Naive thymus-derived CD4-positive, alpha-beta T cell (primary cell): Measurements from ENCODE around the gene CCDC88C. TPM values are rescaled to one million over a fixed set of nuclear protein-coding genes. Genes with fewer than 3 reads are reported as not detected.
A peak's percentile ranks its signal among the peaks of the same experiment; 100 is the strongest.
"Not testable (repeated sequence)": the region's sequence is repeated elsewhere in the genome, so short reads cannot be mapped to it uniquely, and the experiment has no call there.

Experiments
- ATAC-seq: fragments of 150-1000 bp; cut with Tn5 transposase; 2 replicates; pipeline ENCODE4 v1.10.0; 2021; ENCODE audit warnings: mild to moderate bottlenecking, moderate library complexity
- CTCF ChIA-PET: fragments of 350-600 bp; sonication (Branson Sonifier 250); formaldehyde crosslinking; loops from one replicate; lab custom pipeline; 2021; ENCODE audit warnings: antibody characterized with exemption; lab: Charles Lee
- POLR2A ChIA-PET: fragments of 350-600 bp; sonication (Branson Sonifier 250); formaldehyde crosslinking; loops from one replicate; lab custom pipeline; 2021; ENCODE audit warnings: antibody characterized with exemption, inconsistent platforms; lab: Charles Lee
- DNase-seq, 9 donors: peaks; one replicate each; pipeline versions ENCODE4 v3.0.0 to v3.0.0-alpha.2; 2020 to 2022; ENCODE audit warnings: mixed read lengths in 1 of 9
- H3K27ac ChIP-seq: one replicate; pipeline ENCODE4 v1.7.0; 2013; ENCODE audit warnings: mild to moderate bottlenecking, low read depth, low read length, moderate library complexity
- H3K27me3 ChIP-seq, 2 donors: one replicate each; pipeline ENCODE4 v1.7.0; 2013; ENCODE audit warnings: low read length in 2 of 2, mild to moderate bottlenecking in 2 of 2, moderate library complexity in 2 of 2; ENCODE audit not compliant: control insufficient read depth in 2 of 2, insufficient read depth in 2 of 2
- H3K36me3 ChIP-seq, 3 experiments: 1 replicate in 2 of 3; 2 replicates in 1 of 3; pipeline ENCODE4 v1.7.0; 2013; ENCODE audit warnings: low read length in 3 of 3, mild to moderate bottlenecking in 3 of 3, moderate library complexity in 1 of 3; ENCODE audit not compliant: insufficient read depth in 3 of 3, control insufficient read depth in 2 of 3
- H3K4me1 ChIP-seq, 2 donors: one replicate each; pipeline ENCODE4 v1.7.0; 2013; ENCODE audit warnings: low read length in 2 of 2, mild to moderate bottlenecking in 2 of 2, moderate library complexity in 1 of 2; ENCODE audit not compliant: control insufficient read depth in 2 of 2, insufficient read depth in 2 of 2
- H3K4me3 ChIP-seq: 2 replicates; pipeline ENCODE4 v1.7.0; 2013; ENCODE audit warnings: mild to moderate bottlenecking, low read length
- H3K9me3 ChIP-seq, 3 experiments: 1 replicate in 2 of 3; 2 replicates in 1 of 3; pipeline ENCODE4 v1.7.0; 2013; ENCODE audit warnings: low read length in 3 of 3; ENCODE audit not compliant: control insufficient read depth in 2 of 3
- H3K27ac Mint-ChIP-seq, 9 donors: one replicate each; pipeline ENCODE4 v1.8.0; 2020 to 2022; ENCODE audit warnings: mixed read lengths in 9 of 9, mild to moderate bottlenecking in 8 of 9, moderate library complexity in 5 of 9, inconsistent platforms in 2 of 9
- H3K27me3 Mint-ChIP-seq, 5 donors: one replicate each; pipeline ENCODE4 v1.8.0; 2021 to 2022; ENCODE audit warnings: mixed read lengths in 5 of 5, mild to moderate bottlenecking in 1 of 5
- H3K36me3 Mint-ChIP-seq, 5 donors: one replicate each; pipeline ENCODE4 v1.8.0; 2020 to 2022; ENCODE audit warnings: mixed read lengths in 5 of 5, mild to moderate bottlenecking in 3 of 5, inconsistent platforms in 1 of 5
- H3K4me1 Mint-ChIP-seq, 7 donors: one replicate each; pipeline ENCODE4 v1.8.0; 2020 to 2022; ENCODE audit warnings: mixed read lengths in 7 of 7, mild to moderate bottlenecking in 3 of 7, inconsistent platforms in 1 of 7
- H3K4me3 Mint-ChIP-seq, 10 donors: one replicate each; pipeline ENCODE4 v1.8.0; 2020 to 2022; ENCODE audit warnings: mild to moderate bottlenecking in 10 of 10, mixed read lengths in 10 of 10, moderate library complexity in 6 of 10, inconsistent platforms in 2 of 10
- H3K9me3 Mint-ChIP-seq, 11 donors: one replicate each; pipeline ENCODE4 v1.8.0; 2020 to 2022; ENCODE audit warnings: mixed read lengths in 11 of 11, mild to moderate bottlenecking in 4 of 11, inconsistent platforms in 1 of 11, moderate library complexity in 1 of 11
- intact Hi-C, 2 donors: fragments of 100-400 bp; cut with micrococcal nuclease; formaldehyde crosslinking; loops; one replicate each; pipeline ENCODE4 v1.15.1; 2023
- polyA plus RNA-seq, 2 donors: library from polyadenylated mRNA; unstranded; fragments of 300-500 nt; fragmentation: Illumina TruSeq; gene quantifications; one replicate each; pipeline ENCODE4 v1.2.3, GENCODE V29; 2021
- total RNA-seq, 6 experiments: library from RNA in 5 of 6; stranded (reverse) in 5 of 6; gene quantifications; 1 replicate in 5 of 6; 2 replicates in 1 of 6; pipeline ENCODE4 v1.2.3 and lab custom pipeline; 2021 to 2026

CCDC88C gene
- total and polyA plus RNA-seq, 7 experiments from 2014 or later = 23.6 to 324 (median 274) TPM

DNA sequence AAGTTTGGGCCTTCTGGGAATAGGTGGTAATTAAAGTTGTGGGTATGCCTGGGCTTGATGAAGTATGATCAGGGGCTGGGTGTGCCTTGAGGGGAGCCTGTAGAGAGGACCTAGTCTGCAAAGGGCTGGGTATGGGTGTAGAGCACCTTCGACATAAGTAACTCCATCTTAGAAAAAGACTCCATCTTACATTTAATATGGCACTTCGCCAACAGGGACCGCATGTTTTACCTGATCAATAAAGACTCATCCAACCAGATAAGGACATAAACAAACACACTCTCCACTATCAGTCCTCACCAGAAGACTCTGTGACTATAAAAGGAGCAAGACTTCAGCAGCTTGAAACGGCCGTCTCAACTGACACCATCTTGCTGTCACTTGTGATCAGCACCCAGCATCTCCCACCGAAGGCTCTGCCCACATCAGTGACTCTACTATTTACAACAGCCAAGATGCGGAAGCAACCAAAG is 149.6 kb downstream of the CCDC88C start:
- Mint-ChIP-seq H3K36me3 (peaks cover 4 to 35% (median 19%) of the 10 kb centered on the region in 5 donors), H3K4me1 (peaks cover 26 to 53% (median 49%) of the 10 kb centered on the region in 7 donors), H3K27me3 (peaks cover 0 to 13% (median 0%) of the 10 kb centered on the region in 5 donors), H3K9me3 (peaks cover 0 to 7% (median 0%) of the 10 kb centered on the region in 11 donors), H3K4me3 (no peak overlapping the region), H3K27ac (peak overlapping the region in 7 of 9 donors; percentile 3 to 72 (median 21))
- ATAC-seq = no peak
- H3K36me3 ChIP-seq = peaks cover 0 to 38% (median 7%) of the 10 kb centered on the region in 3 experiments
- peaks cover 3 to 5% of the 10 kb centered on the region in 2 donors for H3K4me1 ChIP-seq
- ChIA-PET CTCF (interaction anchor here (0.6 kb wide), 1 partner anchor 311 kb away, joined by 4 read pairs; no protein-coding TSS in a partner anchor), POLR2A (interaction anchor here (0.7 to 2.5 kb wide), 3 partner anchors 16 to 75 kb away, joined by 4 to 11 read pairs (median 5); no protein-coding TSS in a partner anchor)
- DNase-seq = no peak
- intact Hi-C loops = no loop called here
- H3K27me3 ChIP-seq = no peaks in the 10 kb centered on the region
- no peak overlapping the region for H3K4me3 ChIP-seq
- H3K9me3 ChIP-seq = no peaks in the 10 kb centered on the region
- H3K27ac ChIP-seq = no peak overlapping the region

DNA sequence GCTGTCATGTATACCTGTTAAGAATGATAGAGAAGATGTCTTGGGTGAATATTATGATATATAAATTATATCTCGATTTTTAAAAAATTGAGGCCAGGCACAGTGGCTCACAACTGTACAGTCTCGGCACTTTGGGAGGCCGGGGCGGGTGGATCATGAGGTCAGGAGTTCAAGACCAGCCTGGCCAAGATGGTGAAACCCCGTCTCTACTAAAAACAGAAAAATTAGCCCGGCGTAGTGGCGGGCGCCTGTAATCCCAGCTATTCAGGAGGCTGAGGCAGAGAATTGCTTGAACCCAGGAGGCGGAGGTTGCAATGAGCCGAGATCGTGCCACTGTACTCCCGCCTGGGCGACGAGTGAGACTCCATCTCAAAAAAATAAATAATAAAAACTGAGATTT is 151.3 kb downstream of the CCDC88C start:
- peaks cover 0 to 22% (median 0%) of the 10 kb centered on the region in 3 experiments for H3K36me3 ChIP-seq
- H3K9me3 Mint-ChIP-seq, H3K9me3 ChIP-seq, H3K27ac ChIP-seq, H3K27me3 ChIP-seq, CTCF ChIA-PET, ATAC-seq, DNase-seq, H3K4me3 ChIP-seq, H3K4me1 ChIP-seq, intact Hi-C loops: not testable (repeated sequence)
- peaks cover 26 to 63% (median 46%) of the 10 kb centered on the region in 7 donors for H3K4me1 Mint-ChIP-seq
- peak overlapping the region in 3 of 9 donors; percentile 33 to 42 (median 35) for H3K27ac Mint-ChIP-seq
- H3K4me3 Mint-ChIP-seq = peak overlapping the region in 2 of 10 donors; percentile 51 to 70
- POLR2A ChIA-PET = interaction anchor here (0.6 to 2.5 kb wide), 3 partner anchors 21 to 92 kb away, joined by 3 to 11 read pairs (median 5); no protein-coding TSS in a partner anchor
- peaks cover 0 to 13% (median 0%) of the 10 kb centered on the region in 5 donors for H3K27me3 Mint-ChIP-seq
- peaks cover 0 to 35% (median 14%) of the 10 kb centered on the region in 5 donors for H3K36me3 Mint-ChIP-seq

DNA sequence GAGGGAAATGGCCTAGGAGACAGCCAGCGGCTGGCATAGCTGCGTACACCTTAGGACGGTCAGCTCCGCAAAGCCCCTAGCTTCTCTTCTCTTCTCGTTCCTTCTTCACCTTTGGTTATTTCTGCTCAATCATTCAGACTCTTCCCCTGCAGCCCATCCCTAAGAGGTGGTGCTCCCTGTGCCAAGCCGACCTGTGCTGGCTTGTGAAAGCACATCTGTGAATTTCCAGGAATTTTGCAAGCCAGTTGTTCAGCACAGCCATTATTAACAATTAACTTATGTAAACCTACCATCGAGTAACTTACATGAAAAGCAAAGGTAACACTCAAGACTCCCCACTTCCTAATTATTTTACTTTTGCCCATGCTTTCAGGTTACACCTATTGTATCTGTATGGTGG is 152.2 kb downstream of the CCDC88C start:
- POLR2A ChIA-PET = interaction anchor here (1.1 to 2.1 kb wide), 3 partner anchors 22 to 88 kb away, joined by 3 to 10 read pairs (median 3); partner anchors contain the start of gene GPR68

DNA sequence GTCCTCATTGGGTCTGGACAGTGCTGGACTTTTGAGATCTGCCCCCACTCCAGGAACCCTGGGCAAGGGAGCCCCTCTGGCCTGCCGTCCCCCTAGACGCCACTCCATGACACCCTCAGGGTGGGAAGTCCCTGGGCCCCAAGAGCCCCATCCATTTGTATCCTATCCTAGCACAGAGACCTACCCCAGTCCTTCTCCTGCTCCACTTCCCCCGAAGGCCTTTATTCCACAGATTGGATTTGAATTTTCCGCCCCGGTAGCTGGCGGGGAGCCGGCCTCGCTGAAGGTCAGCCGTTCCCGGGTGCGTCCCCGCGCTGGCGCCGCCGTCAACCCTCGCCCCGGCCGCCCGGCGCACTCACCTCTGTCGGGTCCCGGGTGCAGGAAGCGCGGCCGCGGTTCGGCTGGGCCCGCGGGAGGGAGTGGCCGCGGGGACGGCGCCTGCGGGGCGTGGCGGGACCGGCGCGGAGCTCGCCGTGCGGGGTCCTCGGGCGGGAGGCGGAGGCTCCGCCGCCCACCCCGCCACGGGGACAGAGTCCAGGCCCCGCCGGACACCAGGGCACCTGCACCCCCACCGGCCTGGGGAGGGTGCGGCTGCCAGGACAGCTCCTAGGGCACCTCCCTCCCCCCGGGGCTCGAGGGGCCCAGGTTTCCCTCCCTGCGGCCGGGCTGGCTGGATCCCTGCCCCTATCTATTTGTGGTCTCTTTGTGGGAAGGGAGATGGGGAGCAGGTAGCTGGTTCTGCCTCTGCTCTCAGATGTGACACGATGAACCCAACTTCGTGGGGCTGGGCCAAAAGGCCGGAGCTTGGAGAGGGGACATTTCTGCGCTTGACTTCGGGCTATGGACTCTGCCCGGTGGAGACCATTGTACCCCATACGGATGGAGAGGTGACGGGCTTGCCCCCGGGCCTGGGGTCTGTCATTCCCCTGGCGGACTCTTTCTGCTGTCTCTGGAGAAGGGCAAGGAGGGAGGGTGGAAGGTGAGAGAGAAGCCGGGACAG is 153.2 kb downstream of the CCDC88C start:
- Histone ChIP-seq H3K4me3 (no peak overlapping the region), H3K27ac (no peak overlapping the region), H3K4me1 (peaks cover 5 to 12% of the 10 kb centered on the region in 2 donors), H3K9me3 (no peaks in the 10 kb centered on the region), H3K27me3 (no peaks in the 10 kb centered on the region), H3K36me3 (peaks cover 0 to 10% (median 0%) of the 10 kb centered on the region in 3 experiments)
- Mint-ChIP-seq H3K4me1 (peaks cover 28 to 73% (median 43%) of the 10 kb centered on the region in 7 donors), H3K27me3 (peaks cover 0 to 13% (median 0%) of the 10 kb centered on the region in 5 donors), H3K9me3 (peaks cover 0 to 8% (median 0%) of the 10 kb centered on the region in 11 donors), H3K27ac (peak overlapping the region in 8 of 9 donors; percentile 56 to 89 (median 72)), H3K4me3 (peak overlapping the region; percentile 61 to 80 (median 74)), H3K36me3 (peaks cover 0 to 40% (median 6%) of the 10 kb centered on the region in 5 donors)
- POLR2A ChIA-PET = interaction anchor here (0.6 to 2.1 kb wide), 9 partner anchors 10 to 738 kb away, joined by 3 to 10 read pairs (median 3); partner anchors contain the start of gene GPR68
- intact Hi-C loops = loop anchor here (2.0 to 5.0 kb wide), 2 partner anchors 22 to 72 kb away; no protein-coding TSS in a partner anchor
- CTCF ChIA-PET = interaction anchor here (0.6 to 1.3 kb wide), 5 partner anchors 14 to 204 kb away, joined by 3 to 4 read pairs (median 3); partner anchors contain the start of genes GPR68 and RPS6KA5
- DNase-seq (peak in 1 of 9 donors; percentile 23), ATAC-seq (peak; percentile 58)

More for the DNA sequence above, 152.2 kb downstream of the CCDC88C start:
- Mint-ChIP-seq H3K4me1 (peaks cover 28 to 68% (median 43%) of the 10 kb centered on the region in 7 donors), H3K27me3 (peaks cover 0 to 13% (median 0%) of the 10 kb centered on the region in 5 donors), H3K36me3 (peaks cover 0 to 39% (median 13%) of the 10 kb centered on the region in 5 donors), H3K4me3 (peak overlapping the region in 9 of 10 donors; percentile 51 to 80 (median 65)), H3K9me3 (peaks cover 0 to 9% (median 0%) of the 10 kb centered on the region in 11 donors), H3K27ac (peak overlapping the region; percentile 20 to 75 (median 35))
- CTCF ChIA-PET = interaction anchor here (0.6 to 1.3 kb wide), 3 partner anchors 21 to 205 kb away, joined by 3 to 4 read pairs (median 3); partner anchors contain the start of genes GPR68 and RPS6KA5
- intact Hi-C loops = loop anchor here in 1 of 2 donors (2.0 kb wide), 1 partner anchor 23 kb away; no protein-coding TSS in a partner anchor
- H3K27ac ChIP-seq = no peak overlapping the region
- no peak overlapping the region for H3K4me3 ChIP-seq
- DNase-seq (no peak), ATAC-seq (no peak)
- no peaks in the 10 kb centered on the region for H3K9me3 ChIP-seq
- H3K27me3 ChIP-seq = no peaks in the 10 kb centered on the region
- H3K4me1 ChIP-seq = peaks cover 5 to 12% of the 10 kb centered on the region in 2 donors
- H3K36me3 ChIP-seq = peaks cover 0 to 19% (median 0%) of the 10 kb centered on the region in 3 experiments

DNA sequence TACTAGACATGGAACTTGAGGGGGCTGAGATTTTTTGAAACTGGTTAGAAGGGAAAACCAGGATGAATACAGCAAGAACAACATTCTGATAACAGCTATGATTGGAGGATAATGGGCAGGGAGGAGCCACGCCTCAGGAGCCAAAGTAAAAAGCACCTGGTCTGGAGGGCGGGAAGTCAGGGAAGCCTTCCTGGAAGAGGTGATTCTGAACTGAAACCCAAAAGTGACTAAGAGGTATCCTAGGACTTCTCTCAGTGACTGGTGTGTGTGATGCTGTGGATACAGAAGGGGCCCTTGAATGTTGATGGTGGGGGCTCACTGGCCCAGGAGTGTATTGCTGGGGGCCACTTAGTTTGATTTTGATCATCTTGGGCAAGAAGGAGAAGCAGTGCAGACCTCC is 154.3 kb downstream of the CCDC88C start:
- Mint-ChIP-seq H3K36me3 (peaks cover 0 to 34% (median 4%) of the 10 kb centered on the region in 5 donors), H3K4me3 (peak overlapping the region in 9 of 10 donors; percentile 35 to 78 (median 72)), H3K4me1 (peaks cover 23 to 71% (median 41%) of the 10 kb centered on the region in 7 donors), H3K27ac (peak overlapping the region in 8 of 9 donors; percentile 31 to 81 (median 63)), H3K9me3 (peaks cover 0 to 8% (median 0%) of the 10 kb centered on the region in 11 donors), H3K27me3 (peaks cover 0 to 13% (median 0%) of the 10 kb centered on the region in 5 donors)
- no peak overlapping the region for H3K4me3 ChIP-seq
- H3K4me1 ChIP-seq = peaks cover 5 to 12% of the 10 kb centered on the region in 2 donors
- H3K9me3 ChIP-seq = no peaks in the 10 kb centered on the region
- H3K36me3 ChIP-seq = peaks cover 0 to 4% (median 0%) of the 10 kb centered on the region in 3 experiments
- ATAC-seq (no peak), DNase-seq (no peak)
- no peaks in the 10 kb centered on the region for H3K27me3 ChIP-seq
- intact Hi-C loops = loop anchor here in 1 of 2 donors (5.0 kb wide), 1 partner anchor 71 kb away; no protein-coding TSS in a partner anchor
- ChIA-PET POLR2A (interaction anchor here (1.3 to 2.1 kb wide), 5 partner anchors 9 to 21 kb away, joined by 3 to 10 read pairs (median 4); partner anchors contain the start of gene GPR68), CTCF (interaction anchor here (0.7 to 1.2 kb wide), 2 partner anchors 15 to 86 kb away, joined by 3 to 6 read pairs; no protein-coding TSS in a partner anchor)
- no peak overlapping the region for H3K27ac ChIP-seq
